DMS53 treated with DMSO at 0.1 percent for 48 hours (cell line): Measurements from ENCODE around the gene BNIPL.

Experiments
- DNase-seq: peaks from one replicate; lab custom pipeline; 2025; ENCODE audit not compliant: unreplicated experiment; lab: John Stamatoyannopoulos, UW

BNIPL gene

DNA sequence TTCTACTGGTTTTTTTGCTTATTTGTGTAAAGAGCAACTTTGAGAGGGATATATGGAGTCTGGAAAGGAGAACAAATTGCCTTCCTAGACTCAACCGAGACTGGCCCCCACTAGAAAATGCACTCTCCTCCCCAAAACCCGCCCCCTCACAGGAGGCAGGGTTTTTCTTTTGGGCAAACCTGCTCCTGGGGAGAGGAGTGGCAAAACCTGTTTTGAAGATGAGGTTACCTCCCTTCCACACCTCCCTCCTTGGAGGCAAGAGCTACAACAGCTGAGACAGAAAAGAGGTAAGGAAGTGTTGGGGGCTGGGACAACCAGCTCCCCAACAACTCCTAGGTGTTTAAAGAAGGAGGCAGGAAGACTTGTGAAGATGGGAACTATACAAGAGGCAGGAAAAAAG is at the start of gene BNIPL:
Gene BNIPL (plus strand): TSS at position 231 of the 400 bp plus-strand sequence. CDS start 140 bp downstream, at position 371.
- no peak for DNase-seq

DNA sequence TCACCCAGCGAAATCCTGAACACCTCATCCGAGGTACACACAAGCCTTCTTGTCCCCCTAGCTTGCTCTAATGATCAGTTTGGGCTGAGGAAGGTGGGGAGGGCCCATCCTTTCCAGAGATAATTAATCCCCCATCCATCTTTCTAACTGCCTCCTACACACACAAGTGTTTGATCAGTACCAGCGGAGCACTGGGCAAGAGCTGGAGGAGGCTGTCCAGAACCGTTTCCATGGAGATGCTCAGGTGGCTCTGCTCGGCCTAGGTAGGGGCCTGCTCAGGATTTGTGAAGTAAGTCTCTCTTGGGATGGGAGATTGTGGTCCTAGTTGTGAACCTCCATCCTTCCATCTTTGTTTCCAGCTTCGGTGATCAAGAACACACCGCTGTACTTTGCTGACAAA is 48.5 kb upstream of the BNIPL start:
- DNase-seq, result no peak

DNA sequence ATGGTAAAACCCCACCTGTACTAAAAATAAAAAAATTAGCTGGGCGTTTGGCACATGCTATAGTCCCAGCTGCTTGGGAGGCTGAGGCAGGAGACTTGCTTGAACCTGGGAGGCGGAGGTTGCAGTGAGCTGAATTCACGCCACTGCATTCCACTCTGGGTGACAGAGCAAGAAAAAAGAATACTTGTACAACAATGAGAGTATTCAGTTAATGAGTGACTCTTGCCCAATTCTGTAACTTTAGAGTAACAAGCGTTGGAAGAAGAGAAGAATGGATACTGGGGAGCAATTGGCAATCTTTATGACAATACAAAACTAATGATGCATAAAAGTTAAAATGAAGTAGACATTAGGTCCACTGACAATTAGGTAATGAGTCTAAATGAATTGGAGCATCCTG is 43.8 kb upstream of the BNIPL start:
- DNase-seq, result no peak

DNA sequence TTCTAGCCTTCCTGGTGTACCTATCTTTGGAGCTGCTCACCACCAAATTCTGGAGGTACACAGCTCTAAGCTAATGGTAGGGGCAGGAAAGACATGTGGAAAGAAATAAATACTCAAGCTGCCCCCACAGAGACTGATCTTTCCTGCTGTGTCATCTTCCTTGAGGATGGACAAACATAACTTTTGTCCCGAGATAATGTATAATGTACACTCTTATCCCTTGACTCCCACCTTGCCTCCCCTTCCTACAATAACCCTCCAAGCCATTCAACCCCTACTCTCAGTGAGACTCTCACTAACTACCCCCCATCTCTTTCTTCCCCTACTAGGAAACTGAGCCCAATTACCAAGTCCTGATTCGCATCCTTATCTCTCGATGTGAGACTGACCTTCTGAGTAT is 42.1 kb upstream of the BNIPL start:
- DNase-seq, result no peak

- DNase-seq, result no peak
These were observed 40.9 kb upstream of the BNIPL start for GRCh38 chr1:150995460-150995859.

GRCh38 chr1:150995896-150996295 is 40.5 kb upstream of the BNIPL start:
- DNase-seq, result no peak

GRCh38 chr1:150997126-150997872 is 39.1 kb upstream of the BNIPL start:
- no peak for DNase-seq

DNA sequence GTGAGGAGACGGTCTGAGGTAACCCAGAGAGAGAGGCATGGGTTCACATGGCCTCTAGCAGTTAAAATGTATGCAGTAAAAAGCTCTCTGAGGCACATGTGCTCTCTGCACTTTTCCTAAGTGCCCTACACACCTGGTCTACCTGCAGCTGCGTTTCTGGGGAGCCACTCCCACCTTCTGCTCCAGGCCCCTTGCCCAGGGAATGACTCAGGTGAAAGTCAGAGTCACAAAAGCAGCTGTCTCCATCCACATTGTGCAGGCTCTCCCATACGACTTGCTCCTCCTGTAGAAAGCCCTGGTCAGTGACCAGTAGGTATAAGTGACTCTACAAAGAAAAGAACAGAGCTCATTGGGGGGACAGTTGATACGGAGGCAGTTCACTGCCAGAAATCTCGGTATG is 38.4 kb upstream of the BNIPL start:
- peak; percentile 7 for DNase-seq

GRCh38 chr1:150999051-150999674 is 37.2 kb upstream of the BNIPL start:
- no peak for DNase-seq

DNA sequence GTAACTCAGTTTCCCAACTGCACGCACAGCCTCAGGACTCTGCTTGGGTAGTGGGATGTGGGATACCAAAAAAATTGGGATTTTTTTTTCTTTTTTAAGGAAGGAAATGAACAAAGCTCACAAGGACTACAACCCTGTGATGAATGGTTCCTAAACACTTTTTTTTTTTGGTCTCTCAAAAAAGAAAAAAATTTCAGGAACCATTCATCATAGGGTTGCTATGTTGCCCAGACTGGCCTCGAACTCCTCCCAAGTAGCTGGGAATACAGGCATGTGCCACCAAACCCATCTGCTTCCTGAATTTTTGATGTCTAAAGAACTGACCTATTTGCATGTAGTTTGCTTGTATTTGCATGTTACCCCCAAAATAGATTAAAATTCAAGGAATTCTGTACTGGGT is 36.5 kb upstream of the BNIPL start:
- no peak for DNase-seq

GRCh38 chr1:151000408-151000807 is 36.0 kb upstream of the BNIPL start:
- no peak for DNase-seq

GRCh38 chr1:151001602-151002001 is 34.8 kb upstream of the BNIPL start:
- DNase-seq, result no peak

- DNase-seq, result no peak
These were observed 34.3 kb upstream of the BNIPL start for GRCh38 chr1:151002051-151002450.

DNA sequence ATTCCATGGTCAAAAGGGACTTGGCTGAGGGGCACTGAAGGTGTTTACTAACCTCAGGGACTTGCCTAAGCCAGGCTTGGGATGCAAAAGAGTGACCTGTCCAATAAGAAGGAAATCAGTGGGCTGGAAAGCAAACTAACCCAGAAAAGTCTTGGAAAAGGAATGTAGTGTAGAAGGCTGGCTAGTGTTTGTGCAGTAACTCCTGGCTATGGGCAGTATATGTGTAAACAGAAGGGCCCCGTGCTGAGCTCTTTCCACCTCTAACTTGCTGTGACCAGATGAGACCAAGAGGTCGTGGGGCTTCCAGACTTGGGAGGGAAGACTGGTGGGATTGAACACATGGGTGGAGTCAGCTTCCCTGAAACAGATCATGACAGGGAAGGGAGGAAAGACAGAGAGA is 33.8 kb upstream of the BNIPL start:
- no peak for DNase-seq

- no peak for DNase-seq
These were observed 33.2 kb upstream of the BNIPL start for GRCh38 chr1:151003180-151003579.

DNA sequence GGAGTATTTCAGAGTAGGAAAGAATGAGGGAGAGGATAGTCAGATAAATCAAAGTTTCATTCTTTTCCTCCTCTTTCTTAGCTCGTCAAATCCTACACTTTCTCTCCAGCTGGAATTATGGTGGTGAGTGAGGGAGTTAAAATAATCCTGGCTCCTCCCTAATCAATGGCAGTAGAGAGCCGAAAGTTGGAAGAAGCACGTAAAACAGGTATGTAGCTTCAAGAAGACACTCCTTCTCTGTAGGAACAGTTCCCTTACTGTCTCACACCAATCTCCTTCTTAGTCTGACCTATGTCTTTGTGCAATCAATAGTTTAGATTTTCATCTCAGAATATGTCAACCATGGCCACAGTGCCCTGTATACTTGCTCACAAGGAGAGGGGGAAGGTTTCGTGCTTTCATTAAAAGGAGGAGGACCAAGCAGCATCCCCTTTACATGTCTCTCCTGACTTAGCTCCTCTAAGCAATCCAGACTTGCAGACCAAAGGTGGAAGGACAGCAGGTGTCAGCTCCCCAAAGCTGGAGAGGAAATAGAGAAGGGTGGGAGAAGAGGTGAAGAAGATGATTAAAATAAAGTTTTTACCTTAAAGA is 30.6 kb upstream of the BNIPL start:
- DNase-seq, result no peak

GRCh38 chr1:151006327-151007052 is 29.9 kb upstream of the BNIPL start, which contains the start of gene MINDY1:
TSS of gene MINDY1 (minus strand) at chr1:151006902. CDS start at chr1:151002617, 4,285 bp downstream.
- peak; percentile 75 for DNase-seq

DNA sequence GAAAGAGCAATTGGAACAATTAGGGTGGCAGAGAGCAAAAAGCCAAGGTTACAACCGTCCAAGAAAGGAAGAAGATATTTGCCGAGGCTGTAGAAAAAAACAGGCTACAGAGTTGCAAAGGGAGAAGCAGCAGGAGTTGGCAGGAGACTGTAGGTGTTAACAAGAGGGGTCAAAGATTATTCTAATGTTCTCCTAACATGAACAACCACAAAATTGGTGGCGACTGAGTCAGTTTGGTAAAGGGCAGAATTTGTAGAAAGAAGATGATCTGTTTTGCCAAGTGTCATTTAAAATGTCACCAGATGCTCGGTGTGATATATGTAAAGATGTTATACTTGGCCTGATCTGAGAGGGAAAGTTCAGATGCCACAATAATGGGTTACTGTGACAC is 28.5 kb upstream of the BNIPL start:
- no peak for DNase-seq

- peak; percentile 95 for DNase-seq
These were observed 27.9 kb upstream of the BNIPL start, which contains the start of gene PRUNE1 for GRCh38 chr1:151008244-151009205. TSS of gene PRUNE1 (plus strand) at chr1:151008449. CDS start at chr1:151008633, 184 bp downstream.

DNA sequence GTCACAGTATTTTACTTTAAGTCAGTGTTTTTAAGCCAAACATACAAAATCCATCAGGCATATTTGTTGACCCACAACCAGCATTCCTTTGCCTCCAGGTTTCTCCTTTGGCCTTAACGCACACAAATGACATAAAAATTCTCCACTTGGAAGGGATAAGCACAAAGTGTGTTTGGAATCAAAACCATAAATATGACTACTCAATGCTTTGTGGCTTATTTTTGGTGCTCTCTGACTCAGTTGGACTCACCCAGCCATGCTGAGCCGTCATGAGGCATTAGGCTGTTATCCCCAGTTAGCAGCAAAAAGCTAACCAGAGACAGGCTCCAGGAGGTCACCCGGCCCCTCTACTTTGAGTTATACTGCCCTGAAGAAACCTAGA is 27.2 kb upstream of the BNIPL start:
- no peak for DNase-seq
